IMR-90 (cell line): ENCODE results near the gene EPHB1. TPM values are rescaled to one million over a fixed set of nuclear protein-coding genes. Genes with fewer than 3 reads are reported as not detected.

ENCODE experiments used
- ATAC-seq: fragments of 200-7000 bp; cut with Tn5 transposase; 2 replicates; pipeline ENCODE4 v1.9.1; 2020; ENCODE audit warnings: low read depth, mild to moderate bottlenecking, moderate library complexity
- BruUV-seq: library from RNA; stranded (reverse); fragments of 400-500 nt; replicated peaks from 2 replicates; lab custom pipeline; 2021; lab: Mats Ljungman, UMichigan
- CTCF ChIA-PET: fragments of 300-600 bp; formaldehyde crosslinking; extraction: SDS; loops from one replicate; lab custom pipeline; 2021; ENCODE audit warnings: antibody characterized with exemption; lab: Yijun Ruan, JAX
- POLR2A ChIA-PET: fragments of 300-600 bp; sonication (Branson Sonifier 250); formaldehyde crosslinking; loops from one replicate; lab custom pipeline; 2022; ENCODE audit warnings: antibody characterized with exemption; ENCODE audit not compliant: unreplicated experiment; lab: Charles Lee
- DNase-seq: peaks from one replicate; pipeline ENCODE4 v3.0.0; 2013
- H2AFZ ChIP-seq: replicated peaks from 2 replicates; pipeline ENCODE3; 2013; ENCODE audit warnings: low read length, mild to moderate bottlenecking; ENCODE audit not compliant: poor library complexity
- H2AK5ac ChIP-seq: 2 replicates; pipeline ENCODE4 v1.6.1; 2013; ENCODE audit warnings: low read depth, low read length, inconsistent platforms
- H2AK9ac ChIP-seq: replicated peaks from 2 replicates; pipeline ENCODE3; 2013; ENCODE audit warnings: mild to moderate bottlenecking, low read depth, low read length, moderate library complexity; ENCODE audit not compliant: poor library complexity
- H2BK120ac ChIP-seq: 2 replicates; pipeline ENCODE4 v1.6.1; 2013; ENCODE audit warnings: low read depth, low read length, inconsistent platforms
- H2BK15ac ChIP-seq: 3 replicates; pipeline ENCODE4 v1.6.1; 2013; ENCODE audit warnings: low read depth, low read length, inconsistent platforms
- H2BK20ac ChIP-seq: 2 replicates; pipeline ENCODE4 v1.6.1; 2013; ENCODE audit warnings: low read depth, mild to moderate bottlenecking, inconsistent platforms, low read length, moderate library complexity
- H2BK5ac ChIP-seq: 2 replicates; pipeline ENCODE4 v1.6.1; 2013; ENCODE audit warnings: mild to moderate bottlenecking, low read depth, low read length, inconsistent platforms; ENCODE audit not compliant: poor library complexity, severe bottlenecking
- H3K14ac ChIP-seq: replicated peaks from 2 replicates; pipeline ENCODE4 v1.6.1; 2013; ENCODE audit warnings: low read depth, low read length, inconsistent platforms
- H3K18ac ChIP-seq: 2 replicates; pipeline ENCODE4 v1.6.1; 2013; ENCODE audit warnings: low read depth, low read length, control low read depth
- H3K23ac ChIP-seq: 2 replicates; pipeline ENCODE4 v1.6.1; 2013; ENCODE audit warnings: low read depth, low read length, inconsistent platforms
- H3K27ac ChIP-seq: 2 replicates; pipeline ENCODE4 v1.5.1; 2013; ENCODE audit warnings: mild to moderate bottlenecking, control low read depth, low read length; ENCODE audit not compliant: insufficient read depth
- H3K27me3 ChIP-seq: 2 replicates; pipeline ENCODE4 v1.6.1; 2013; ENCODE audit warnings: low read length; ENCODE audit not compliant: control insufficient read depth, insufficient read depth
- H3K36me3 ChIP-seq: 2 replicates; pipeline ENCODE4 v1.6.1; 2013; ENCODE audit warnings: low read length, mixed read lengths; ENCODE audit not compliant: control insufficient read depth, insufficient read depth
- H3K4ac ChIP-seq: 2 replicates; pipeline ENCODE4 v1.6.1; 2013; ENCODE audit warnings: low read depth, low read length, inconsistent platforms
- H3K4me1 ChIP-seq: 2 replicates; pipeline ENCODE4 v1.6.1; 2013; ENCODE audit warnings: low read length, mixed read lengths; ENCODE audit not compliant: control insufficient read depth, insufficient read depth
- H3K4me2 ChIP-seq: 2 replicates; pipeline ENCODE4 v1.6.1; 2013; ENCODE audit warnings: low read depth, mild to moderate bottlenecking, control low read depth, low read length, moderate library complexity
- H3K4me3 ChIP-seq: 2 replicates; pipeline ENCODE4 v1.5.1; 2013; ENCODE audit warnings: low read depth, mild to moderate bottlenecking, control low read depth, low read length, moderate library complexity; ENCODE audit not compliant: insufficient read depth
- H3K56ac ChIP-seq: 2 replicates; pipeline ENCODE4 v1.6.1; 2013; ENCODE audit warnings: low read length, inconsistent platforms; ENCODE audit not compliant: insufficient read depth; ENCODE audit errors: extremely low read depth
- H3K79me1 ChIP-seq, 2 experiments: 2 replicates each; pipeline ENCODE4 v1.6.1; 2013; ENCODE audit warnings: low read length in 2 of 2, inconsistent platforms in 1 of 2, low read depth in 1 of 2
- H3K9ac ChIP-seq: 2 replicates; pipeline ENCODE4 v1.6.1; 2013; ENCODE audit warnings: low read depth, low read length, control low read depth
- H3K9me1 ChIP-seq: 2 replicates; pipeline ENCODE4 v1.6.1; 2013; ENCODE audit warnings: low read length, inconsistent platforms; ENCODE audit not compliant: insufficient read depth
- H3K9me3 ChIP-seq: 2 replicates; pipeline ENCODE4 v1.6.1; 2013; ENCODE audit warnings: low read length; ENCODE audit not compliant: control insufficient read depth, insufficient read depth
- H4K20me1 ChIP-seq: 2 replicates; pipeline ENCODE4 v1.6.1; 2013; ENCODE audit warnings: low read length, inconsistent platforms; ENCODE audit not compliant: insufficient read depth
- H4K5ac ChIP-seq: 2 replicates; pipeline ENCODE4 v1.6.1; 2013; ENCODE audit warnings: mild to moderate bottlenecking, low read depth, low read length, control low read depth
- H4K8ac ChIP-seq, 2 experiments: 2 replicates each; pipeline ENCODE4 v1.6.1; 2013; ENCODE audit warnings: low read depth in 2 of 2, low read length in 2 of 2, control low read depth in 1 of 2, inconsistent platforms in 1 of 2
- H4K91ac ChIP-seq: 2 replicates; pipeline ENCODE4 v1.6.1; 2013; ENCODE audit warnings: low read depth, low read length, inconsistent platforms; ENCODE audit not compliant: insufficient read depth
- SMC3 ChIP-seq: fragments of 150-350 bp; IDR thresholded peaks from 2 replicates; pipeline ENCODE4 v1.6.1; 2016; ENCODE audit warnings: low read depth, mild to moderate bottlenecking, antibody characterized with exemption, low read length, moderate library complexity
- WGBS, 2 experiments: methylation state at CpG; one replicate each; pipeline versions ENCODE4 v1.1.5 to v1.1.7; 2013; ENCODE audit warnings: missing lambda C conversion rate in 2 of 2; ENCODE audit not compliant: insufficient read length in 1 of 2; ENCODE audit errors: extremely low coverage in 2 of 2; 5-methylcytosine and 5-hydroxymethylcytosine counted together
- dilution Hi-C: fragments of 300-500 bp; cut with HindIII; formaldehyde crosslinking; loops from one replicate; pipeline ENCODE4 v1.14.3; 2018; ENCODE audit warnings: low sequenced_read_pairs; ENCODE audit not compliant: unreplicated experiment
- in situ Hi-C: fragments of 300-500 bp; cut with MboI; formaldehyde crosslinking; loops from 3 replicates; pipeline ENCODE4 v1.14.3; 2019; ENCODE audit warnings: low sequenced_read_pairs, inconsistent platforms, mixed read lengths
- intact Hi-C: fragments of 100-400 bp; cut with micrococcal nuclease; formaldehyde crosslinking; loops from 2 replicates; pipeline ENCODE4 v1.10.0; 2022
- polyA plus RNA-seq, 3 experiments: library from polyadenylated mRNA; depleted of rRNA; stranded (reverse); fragments of >200 nt; gene quantifications; 2 replicates each; pipeline ENCODE4 v1.2.3, GENCODE V29; 2012; ENCODE audit warnings: low replicate concordance in 1 of 3
- total RNA-seq: library from RNA; depleted of rRNA; stranded (reverse); fragments of >200 nt; gene quantifications from 2 replicates; pipeline ENCODE4 v1.2.3, GENCODE V29; 2012

Gene EPHB1
- total and polyA plus RNA-seq, 2 of the 4 experiments (the other 2 are of a cell fraction): 0.17 to 0.36 TPM

- Histone ChIP-seq H2BK15ac (no peak overlapping the region), H3K27me3 (no peaks in the 10 kb centered on the region), H3K9ac (no peak overlapping the region), H3K4me1 (no peaks in the 10 kb centered on the region), H4K8ac (no peak overlapping the region), H2BK20ac (no peak overlapping the region), H3K4ac (no peak overlapping the region), H2AFZ (no peak overlapping the region), H3K9me1 (no peaks in the 10 kb centered on the region), H3K9me3 (no peaks in the 10 kb centered on the region), H3K23ac (no peak overlapping the region), H2BK120ac (no peak overlapping the region), H2AK9ac (no peak overlapping the region), H2BK5ac (no peak overlapping the region), H3K4me2 (no peak overlapping the region), H3K27ac (no peak overlapping the region), H3K4me3 (no peak overlapping the region), H3K14ac (no peak overlapping the region), H3K36me3 (no peaks in the 10 kb centered on the region), H2AK5ac (no peak overlapping the region), H4K5ac (no peak overlapping the region), H3K18ac (no peak overlapping the region), H3K56ac (no peak overlapping the region), H4K91ac (no peak overlapping the region), H3K79me1 (no peaks in the 10 kb centered on the region), H4K20me1 (no peaks in the 10 kb centered on the region)
- no CpG with 5 or more reads among the region's 3 CpGs for WGBS, 2 experiments
- DNase-seq (no peak), ATAC-seq (no peak)
- no TSS peak for BruUV-seq
- intact Hi-C loops (no loop called here), in situ Hi-C loops (no loop called here), dilution Hi-C loops (no loop called here)
- ChIA-PET POLR2A (no interaction called here), CTCF (no interaction called here)
- TF ChIP-seq SMC3: no peak
Measured at GRCh38 chr3:135020181-135020580, 225.1 kb downstream of the EPHB1 start.
